HFF-Myc (cell line): ENCODE data around the gene CYP26A1.
A peak's percentile ranks its signal among the peaks of the same experiment; 100 is the strongest.

ENCODE experiments used
- DNase-seq: peaks from one replicate; pipeline ENCODE4 v3.0.0-alpha.2; 2011; ENCODE audit warnings: low read depth; ENCODE audit errors: extremely low read depth
- H3K4me3 ChIP-seq: replicated peaks from 2 replicates; pipeline ENCODE4 v1.5.1; 2011; ENCODE audit warnings: low read depth, mild to moderate bottlenecking, control low read depth, low read length
- TF ChIP-seq, protein P1 (sequence below): IDR thresholded peaks from 2 replicates; pipeline ENCODE4 v1.5.1; 2012; ENCODE audit warnings: mild to moderate bottlenecking, low read depth, low read length, control low read depth; ENCODE audit errors: missing control alignments

The CYP26A1 gene, protein sequence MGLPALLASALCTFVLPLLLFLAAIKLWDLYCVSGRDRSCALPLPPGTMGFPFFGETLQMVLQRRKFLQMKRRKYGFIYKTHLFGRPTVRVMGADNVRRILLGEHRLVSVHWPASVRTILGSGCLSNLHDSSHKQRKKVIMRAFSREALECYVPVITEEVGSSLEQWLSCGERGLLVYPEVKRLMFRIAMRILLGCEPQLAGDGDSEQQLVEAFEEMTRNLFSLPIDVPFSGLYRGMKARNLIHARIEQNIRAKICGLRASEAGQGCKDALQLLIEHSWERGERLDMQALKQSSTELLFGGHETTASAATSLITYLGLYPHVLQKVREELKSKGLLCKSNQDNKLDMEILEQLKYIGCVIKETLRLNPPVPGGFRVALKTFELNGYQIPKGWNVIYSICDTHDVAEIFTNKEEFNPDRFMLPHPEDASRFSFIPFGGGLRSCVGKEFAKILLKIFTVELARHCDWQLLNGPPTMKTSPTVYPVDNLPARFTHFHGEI

DNA sequence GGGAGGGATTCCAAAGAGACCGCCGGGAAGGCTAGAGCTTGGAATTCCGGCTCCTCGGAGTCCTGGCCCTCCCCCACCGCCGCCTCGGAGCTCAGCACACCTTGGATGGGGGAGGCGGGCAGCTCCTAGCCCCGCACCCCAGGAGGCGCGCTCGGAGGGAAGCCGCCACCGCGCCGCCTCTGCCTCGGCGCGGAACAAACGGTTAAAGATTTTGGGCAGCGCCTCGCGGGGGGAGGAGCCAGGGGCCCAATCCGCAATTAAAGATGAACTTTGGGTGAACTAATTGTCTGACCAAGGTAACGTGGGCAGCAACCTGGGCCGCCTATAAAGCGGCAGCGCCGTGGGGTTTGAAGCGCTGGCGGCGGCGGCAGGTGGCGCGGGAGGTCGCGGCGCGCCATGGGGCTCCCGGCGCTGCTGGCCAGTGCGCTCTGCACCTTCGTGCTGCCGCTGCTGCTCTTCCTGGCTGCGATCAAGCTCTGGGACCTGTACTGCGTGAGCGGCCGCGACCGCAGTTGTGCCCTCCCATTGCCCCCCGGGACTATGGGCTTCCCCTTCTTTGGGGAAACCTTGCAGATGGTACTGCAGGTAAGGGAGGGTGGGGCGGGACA is at the start of gene CYP26A1:
TSS of gene CYP26A1 (plus strand) at position 355 of the 608 bp plus-strand sequence. CDS start at position 397, 42 bp downstream.
- no peak for DNase-seq
- peak within 1 kb of the TSS; percentile 39 for H3K4me3 ChIP-seq
- TF ChIP-seq, protein P1, sequence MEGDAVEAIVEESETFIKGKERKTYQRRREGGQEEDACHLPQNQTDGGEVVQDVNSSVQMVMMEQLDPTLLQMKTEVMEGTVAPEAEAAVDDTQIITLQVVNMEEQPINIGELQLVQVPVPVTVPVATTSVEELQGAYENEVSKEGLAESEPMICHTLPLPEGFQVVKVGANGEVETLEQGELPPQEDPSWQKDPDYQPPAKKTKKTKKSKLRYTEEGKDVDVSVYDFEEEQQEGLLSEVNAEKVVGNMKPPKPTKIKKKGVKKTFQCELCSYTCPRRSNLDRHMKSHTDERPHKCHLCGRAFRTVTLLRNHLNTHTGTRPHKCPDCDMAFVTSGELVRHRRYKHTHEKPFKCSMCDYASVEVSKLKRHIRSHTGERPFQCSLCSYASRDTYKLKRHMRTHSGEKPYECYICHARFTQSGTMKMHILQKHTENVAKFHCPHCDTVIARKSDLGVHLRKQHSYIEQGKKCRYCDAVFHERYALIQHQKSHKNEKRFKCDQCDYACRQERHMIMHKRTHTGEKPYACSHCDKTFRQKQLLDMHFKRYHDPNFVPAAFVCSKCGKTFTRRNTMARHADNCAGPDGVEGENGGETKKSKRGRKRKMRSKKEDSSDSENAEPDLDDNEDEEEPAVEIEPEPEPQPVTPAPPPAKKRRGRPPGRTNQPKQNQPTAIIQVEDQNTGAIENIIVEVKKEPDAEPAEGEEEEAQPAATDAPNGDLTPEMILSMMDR: no peak

DNA sequence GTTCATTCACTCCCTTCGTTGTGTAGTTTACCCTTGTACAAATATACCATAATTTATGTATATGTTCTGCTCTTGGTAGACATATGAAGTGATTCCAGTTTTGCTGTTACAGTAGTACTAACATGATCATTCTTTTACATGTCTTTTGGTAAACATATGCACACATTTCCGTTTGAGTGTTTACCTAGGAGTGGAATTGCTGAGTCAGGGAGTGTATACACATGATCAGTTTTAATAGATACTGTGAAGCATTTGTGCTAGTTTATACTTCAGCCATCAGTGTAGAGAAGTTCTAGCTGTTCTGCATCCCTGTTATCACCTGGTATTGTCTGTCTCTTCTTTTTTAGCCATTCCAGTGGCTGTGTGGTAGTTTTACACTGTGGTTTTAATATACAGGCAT is 47.6 kb upstream of the CYP26A1 start:
- DNase-seq: no peak
- TF ChIP-seq, protein P1: no peak

DNA sequence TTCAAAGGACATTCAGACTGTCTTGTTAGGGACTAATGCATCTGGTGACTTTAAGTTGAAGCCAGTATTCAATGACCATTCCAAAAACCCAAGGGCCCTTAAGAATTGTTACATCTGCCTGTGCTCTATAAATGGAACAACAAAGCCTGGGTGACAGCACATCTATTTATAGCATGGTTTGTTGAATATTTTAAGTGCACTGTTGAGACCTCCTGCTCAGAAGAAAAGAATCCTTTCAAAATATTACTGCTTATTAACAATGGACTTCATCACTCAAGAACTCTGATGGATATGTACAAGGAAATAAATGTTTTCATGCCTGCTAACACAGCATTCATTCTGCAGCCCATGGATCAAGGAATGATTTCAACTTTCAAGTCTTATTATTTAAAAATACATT is 46.2 kb upstream of the CYP26A1 start:
- no peak for DNase-seq
- TF ChIP-seq, protein P1: no peak
- H3K4me3 ChIP-seq: no peak overlapping the region

More for the DNA sequence above, 47.6 kb upstream of the CYP26A1 start:
- no peak overlapping the region for H3K4me3 ChIP-seq

DNA sequence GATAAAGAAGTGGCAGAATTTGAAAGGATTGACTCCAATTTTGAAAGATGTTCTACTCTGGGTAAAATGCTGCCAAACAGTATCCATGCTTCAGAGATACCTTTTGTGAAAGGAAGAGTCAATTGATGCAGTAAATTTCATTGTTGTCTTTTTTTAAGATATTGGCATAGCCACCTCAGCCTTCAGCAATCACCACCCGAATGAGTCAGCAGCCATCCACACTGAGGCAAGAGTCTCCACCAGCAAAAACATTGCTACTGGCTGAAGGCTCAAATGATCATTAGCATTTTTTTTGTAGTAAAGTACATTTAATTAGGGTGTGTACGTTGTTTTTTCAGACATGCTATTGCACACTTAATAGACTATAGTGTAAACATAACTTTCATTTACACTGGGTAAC is 44.8 kb upstream of the CYP26A1 start:
- no peak overlapping the region for H3K4me3 ChIP-seq
- TF ChIP-seq, protein P1: no peak
- no peak for DNase-seq

DNA sequence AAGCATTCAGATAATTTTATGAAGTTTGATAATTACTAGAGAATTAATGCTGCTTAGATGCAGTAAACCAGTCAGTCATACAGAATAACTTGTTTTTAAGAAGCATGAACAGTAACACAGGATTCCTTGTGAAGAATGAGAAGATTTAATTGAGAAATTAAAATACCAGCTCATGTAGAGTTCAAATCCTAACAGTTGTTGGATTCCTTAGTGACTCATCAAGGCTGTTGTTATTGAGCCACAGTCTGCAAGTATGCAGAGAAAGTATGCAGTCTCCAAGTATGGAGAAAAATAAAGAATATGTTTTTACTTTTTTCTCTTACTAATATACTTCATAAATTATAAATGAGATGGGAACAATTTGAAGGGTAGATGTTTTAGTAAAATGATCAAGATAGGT is 43.3 kb upstream of the CYP26A1 start:
- DNase-seq: peak; percentile 22
- no peak overlapping the region for H3K4me3 ChIP-seq
- TF ChIP-seq, protein P1: no peak

DNA sequence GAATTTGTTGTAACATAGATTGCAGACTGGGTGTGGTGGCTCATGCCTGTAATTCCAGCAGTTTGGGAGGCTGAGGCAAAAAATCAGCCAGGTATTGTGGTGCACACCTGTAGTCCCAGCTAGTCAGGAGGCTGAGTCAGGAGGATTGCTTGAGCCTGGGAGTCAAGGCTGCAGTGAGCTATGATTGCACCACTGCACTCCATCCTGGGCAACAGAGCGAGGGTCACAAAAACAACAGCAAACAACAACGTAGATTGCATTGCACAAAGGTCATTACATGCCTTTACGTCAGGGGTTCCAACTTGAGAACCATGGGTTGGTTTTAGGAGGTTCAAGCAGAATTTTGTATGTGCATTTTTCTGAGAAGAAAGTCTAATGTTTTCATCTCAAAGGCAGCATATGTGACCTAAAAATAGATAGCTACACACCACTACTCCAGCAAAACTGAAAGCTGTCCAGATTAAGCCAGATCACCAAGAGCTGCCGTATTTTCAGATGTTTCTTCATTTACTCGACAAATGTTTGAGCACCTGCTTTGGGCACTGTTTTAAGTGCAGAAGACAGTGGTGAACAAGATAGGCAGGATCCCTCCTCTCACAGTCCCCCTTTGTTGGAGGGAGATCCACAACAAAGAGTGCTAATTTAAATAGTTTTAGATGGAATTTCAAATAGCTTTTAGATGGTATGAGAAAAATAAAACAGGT is 41.4 kb upstream of the CYP26A1 start:
- TF ChIP-seq, protein P1: no peak
- no peak for DNase-seq
- no peak overlapping the region for H3K4me3 ChIP-seq
